ENCODE measurements around the gene DOCK8.

DNA sequence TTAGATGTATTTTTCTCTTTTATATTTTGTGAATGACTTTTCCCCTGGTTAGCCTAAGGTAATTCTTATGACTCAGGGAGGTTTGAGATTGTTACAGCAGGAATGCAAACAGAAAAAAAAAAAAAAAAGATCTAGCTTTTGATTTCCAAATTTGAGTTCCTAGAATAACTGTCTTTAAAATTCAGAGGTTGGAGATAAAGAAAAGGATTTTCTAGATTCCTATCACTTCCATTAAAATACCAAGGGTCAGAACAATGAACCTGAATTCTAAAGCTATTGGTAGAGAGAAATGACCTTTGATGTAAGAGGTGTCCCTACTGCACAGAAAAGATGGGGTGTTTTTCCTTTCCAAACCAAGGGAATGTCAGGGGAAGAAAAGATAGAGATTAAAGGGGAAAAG lies 262.5 kb downstream of the DOCK8 start:
- TF ChIP-seq, protein P1, sequence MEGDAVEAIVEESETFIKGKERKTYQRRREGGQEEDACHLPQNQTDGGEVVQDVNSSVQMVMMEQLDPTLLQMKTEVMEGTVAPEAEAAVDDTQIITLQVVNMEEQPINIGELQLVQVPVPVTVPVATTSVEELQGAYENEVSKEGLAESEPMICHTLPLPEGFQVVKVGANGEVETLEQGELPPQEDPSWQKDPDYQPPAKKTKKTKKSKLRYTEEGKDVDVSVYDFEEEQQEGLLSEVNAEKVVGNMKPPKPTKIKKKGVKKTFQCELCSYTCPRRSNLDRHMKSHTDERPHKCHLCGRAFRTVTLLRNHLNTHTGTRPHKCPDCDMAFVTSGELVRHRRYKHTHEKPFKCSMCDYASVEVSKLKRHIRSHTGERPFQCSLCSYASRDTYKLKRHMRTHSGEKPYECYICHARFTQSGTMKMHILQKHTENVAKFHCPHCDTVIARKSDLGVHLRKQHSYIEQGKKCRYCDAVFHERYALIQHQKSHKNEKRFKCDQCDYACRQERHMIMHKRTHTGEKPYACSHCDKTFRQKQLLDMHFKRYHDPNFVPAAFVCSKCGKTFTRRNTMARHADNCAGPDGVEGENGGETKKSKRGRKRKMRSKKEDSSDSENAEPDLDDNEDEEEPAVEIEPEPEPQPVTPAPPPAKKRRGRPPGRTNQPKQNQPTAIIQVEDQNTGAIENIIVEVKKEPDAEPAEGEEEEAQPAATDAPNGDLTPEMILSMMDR (conservative IDR thresholded peaks at IDR 0.05; ENCODE audit: low read length): no peak
- no peak for TF ChIP-seq EZH2phosphoT487 (IDR thresholded peaks at IDR 0.05; ENCODE audit: borderline replicate concordance, low read depth, low read length)
